HEK293 (cell line): ENCODE results near the gene PRSS33.
A peak's percentile ranks its signal among the peaks of the same experiment; 100 is the strongest.

Experiments used
- CTCF ChIA-PET: fragments of 350-600 bp; formaldehyde crosslinking; extraction: SDS; loops from one replicate; lab custom pipeline; 2021; ENCODE audit warnings: antibody characterized with exemption; lab: Yijun Ruan, JAX
- POLR2A ChIA-PET: fragments of 300-600 bp; formaldehyde crosslinking; extraction: SDS; loops from one replicate; lab custom pipeline; 2020; ENCODE audit warnings: antibody characterized with exemption, inconsistent platforms; lab: Yijun Ruan, JAX
- H3K27ac ChIP-seq: fragments of 200-500 bp; sonication (Bioruptor generic); 2 replicates; pipeline ENCODE4 v1.5.1; 2014; ENCODE audit warnings: low read depth, low read length, control low read depth, inconsistent platforms; ENCODE audit errors: extremely low read depth
- H3K36me3 ChIP-seq, 2 experiments: fragments of 200-500 bp in 1 of 2; sonication (Bioruptor generic) in 1 of 2; 1 replicate in 1 of 2; 2 replicates in 1 of 2; pipeline ENCODE4 v1.5.1; 2014 to 2017; ENCODE audit warnings: inconsistent platforms in 2 of 2, low read length in 2 of 2; ENCODE audit not compliant: control insufficient read depth in 2 of 2, insufficient read depth in 1 of 2
- H3K4me1 ChIP-seq: fragments of 200-500 bp; sonication (Bioruptor generic); 2 replicates; pipeline ENCODE4 v1.5.1; 2014; ENCODE audit warnings: mild to moderate bottlenecking, low read length, inconsistent platforms; ENCODE audit not compliant: control insufficient read depth, insufficient read depth
- H3K4me3 ChIP-seq: 2 replicates; pipeline ENCODE4 v1.5.1; 2011; ENCODE audit warnings: low read depth, mild to moderate bottlenecking, control low read depth, low read length, moderate library complexity
- H3K9me3 ChIP-seq: fragments of 200-500 bp; sonication (Bioruptor generic); 2 replicates; pipeline ENCODE4 v1.5.1; 2014; ENCODE audit warnings: low read depth, low read length, inconsistent platforms; ENCODE audit not compliant: control insufficient read depth, insufficient read depth
- GFI1B ChIP-seq: fragments of 450-650 bp; formaldehyde crosslinking; IDR thresholded peaks from 2 replicates; pipeline ENCODE4 v1.5.1; 2016; ENCODE audit warnings: missing biosample characterization, missing genetic modification characterization
- GLI4 ChIP-seq: fragments of 450-650 bp; formaldehyde crosslinking; IDR thresholded peaks from 2 replicates; pipeline ENCODE4 v1.5.1; 2016; ENCODE audit warnings: missing biosample characterization, missing genetic modification characterization
- HOXD13 ChIP-seq: sonication (generic); formaldehyde crosslinking; IDR thresholded peaks from 2 replicates; pipeline ENCODE4 v1.8.0; 2022; ENCODE audit warnings: missing genetic modification reagents, borderline replicate concordance
- SP3 ChIP-seq: fragments of 450-650 bp; formaldehyde crosslinking; IDR thresholded peaks from 2 replicates; pipeline ENCODE4 v1.5.1; 2016; ENCODE audit warnings: missing biosample characterization, missing genetic modification characterization
- ZBTB20 ChIP-seq: fragments of 450-650 bp; formaldehyde crosslinking; IDR thresholded peaks from 2 replicates; pipeline ENCODE4 v1.5.1; 2016; ENCODE audit warnings: missing biosample characterization, missing genetic modification characterization
- ZBTB48 ChIP-seq: fragments of 450-650 bp; formaldehyde crosslinking; IDR thresholded peaks from 2 replicates; pipeline ENCODE4 v1.5.1; 2016; ENCODE audit warnings: missing biosample characterization, missing genetic modification characterization
- ZEB2 ChIP-seq: fragments of 450-650 bp; formaldehyde crosslinking; IDR thresholded peaks from 2 replicates; pipeline ENCODE4 v1.5.1; 2016; ENCODE audit warnings: missing biosample characterization, missing genetic modification characterization
- ZFP3 ChIP-seq: fragments of 450-650 bp; formaldehyde crosslinking; IDR thresholded peaks from 2 replicates; pipeline ENCODE4 v1.5.1; 2016; ENCODE audit warnings: low read depth, missing biosample characterization, missing genetic modification characterization
- ZNF175 ChIP-seq: fragments of 450-650 bp; formaldehyde crosslinking; IDR thresholded peaks from 2 replicates; pipeline ENCODE4 v1.5.1; 2016; ENCODE audit warnings: missing biosample characterization, missing genetic modification characterization
- ZNF26 ChIP-seq: fragments of 450-650 bp; formaldehyde crosslinking; IDR thresholded peaks from 2 replicates; pipeline ENCODE4 v1.5.1; 2016; ENCODE audit warnings: missing biosample characterization, missing genetic modification characterization
- ZNF521 ChIP-seq: fragments of 450-650 bp; formaldehyde crosslinking; IDR thresholded peaks from 2 replicates; pipeline ENCODE4 v1.5.1; 2017; ENCODE audit warnings: missing biosample characterization, mild to moderate bottlenecking, missing genetic modification characterization
- ZNF596 ChIP-seq: fragments of 450-650 bp; IDR thresholded peaks from 2 replicates; pipeline ENCODE4 v1.5.0; 2018; ENCODE audit warnings: missing biosample characterization, mild to moderate bottlenecking, missing genetic modification characterization, moderate library complexity
- ZNF626 ChIP-seq: fragments of 450-650 bp; sonication (Bioruptor Pico); formaldehyde crosslinking; IDR thresholded peaks from 2 replicates; pipeline ENCODE4 v1.5.1; 2018; ENCODE audit warnings: missing biosample characterization, missing genetic modification characterization, inconsistent platforms
- ZNF629 ChIP-seq: fragments of 450-650 bp; formaldehyde crosslinking; IDR thresholded peaks from 2 replicates; pipeline ENCODE4 v1.5.1; 2017; ENCODE audit warnings: missing biosample characterization, missing genetic modification characterization
- ZNF658 ChIP-seq: fragments of 450-650 bp; formaldehyde crosslinking; IDR thresholded peaks from 2 replicates; pipeline ENCODE4; 2016; ENCODE audit warnings: missing biosample characterization, missing genetic modification characterization
- ZNF707 ChIP-seq: fragments of 450-650 bp; formaldehyde crosslinking; IDR thresholded peaks from 2 replicates; pipeline ENCODE4 v1.5.1; 2016; ENCODE audit warnings: missing biosample characterization, missing genetic modification characterization
- ZNF776 ChIP-seq: fragments of 450-650 bp; formaldehyde crosslinking; IDR thresholded peaks from 2 replicates; pipeline ENCODE4 v1.5.0; 2017; ENCODE audit warnings: missing biosample characterization, missing genetic modification characterization, borderline replicate concordance
- ZNF830 ChIP-seq: fragments of 450-650 bp; IDR thresholded peaks from 2 replicates; pipeline ENCODE4 v1.5.0; 2018; ENCODE audit warnings: missing biosample characterization, missing genetic modification characterization, low read depth, mild to moderate bottlenecking, moderate library complexity
- ZSCAN18 ChIP-seq: fragments of 450-650 bp; formaldehyde crosslinking; IDR thresholded peaks from 2 replicates; pipeline ENCODE4 v1.5.1; 2016; ENCODE audit warnings: missing biosample characterization, missing genetic modification characterization
- TF ChIP-seq, protein P1 (sequence below): fragments of 450-650 bp; formaldehyde crosslinking; IDR thresholded peaks from 2 replicates; pipeline ENCODE4 v1.5.1; 2016; ENCODE audit warnings: missing biosample characterization, missing genetic modification characterization
- TF ChIP-seq, protein P2 (sequence below): fragments of 450-650 bp; formaldehyde crosslinking; IDR thresholded peaks from 2 replicates; pipeline ENCODE4 v1.5.1; 2016; ENCODE audit warnings: missing biosample characterization, missing genetic modification characterization, low read depth

PRSS33 gene

DNA sequence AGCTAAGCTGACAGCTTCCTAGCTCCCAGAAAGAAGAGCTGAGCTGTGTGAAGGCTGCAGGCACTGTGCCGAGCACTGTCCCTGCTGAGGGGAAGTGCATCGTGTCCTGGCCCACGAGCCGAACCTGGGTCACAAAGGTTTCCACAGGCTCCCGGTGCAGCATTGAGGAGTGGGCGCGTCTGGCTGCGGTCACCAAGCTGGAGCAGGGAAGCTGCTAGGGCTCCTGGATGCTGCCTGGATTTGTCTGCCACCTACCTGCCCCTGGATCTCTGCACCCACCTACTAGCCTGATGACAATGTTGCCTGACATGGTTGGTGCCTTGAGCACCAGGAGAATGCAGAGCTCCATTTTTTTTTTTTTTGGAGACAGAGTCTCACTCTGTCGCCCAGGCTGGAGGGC lies 41.4 kb downstream of the PRSS33 start:
- ChIA-PET CTCF (interaction anchor here (2.0 kb wide), 1 partner anchor 122 kb away, joined by 10 read pairs; no protein-coding TSS in a partner anchor), POLR2A (interaction anchor here (0.6 kb wide), 1 partner anchor 233 kb away, joined by 3 read pairs; no protein-coding TSS in a partner anchor)
- no peaks in the 10 kb centered on the region for H3K4me1 ChIP-seq
- peaks cover 0 to 14% of the 10 kb centered on the region in 2 experiments; a peak in 2 of 3 replicates for H3K36me3 ChIP-seq
- no peaks in the 10 kb centered on the region for H3K9me3 ChIP-seq
- no peak overlapping the region for H3K27ac ChIP-seq
- no peak overlapping the region for H3K4me3 ChIP-seq
- no peak for TF ChIP-seq ZNF658 (tag by site-specific recombination)
- TF ChIP-seq ZSCAN18 (tag by site-specific recombination) = no peak

GRCh38 chr16:2745116-2745890 lies 42.1 kb downstream of the PRSS33 start:
- TF ChIP-seq ZNF626 (tag by site-specific recombination) = no peak
- no peak for TF ChIP-seq SP3 (tag by site-specific recombination)
- no peak for TF ChIP-seq ZNF175 (tag by site-specific recombination)
- no peak for TF ChIP-seq ZBTB20 (tag by site-specific recombination)
- no peak for TF ChIP-seq ZNF776
- no peak for TF ChIP-seq ZNF707
- no peak for TF ChIP-seq ZNF596
- TF ChIP-seq ZNF629 (tag by site-specific recombination) = no peak
- TF ChIP-seq ZNF26 = no peak
- no peak for TF ChIP-seq GLI4 (tag by site-specific recombination)
- TF ChIP-seq ZNF521 (tag by site-specific recombination) = no peak
- no peak for TF ChIP-seq HOXD13
- no peak for TF ChIP-seq ZBTB48 (tag by site-specific recombination)
- no peak for TF ChIP-seq ZFP3
- no peak for TF ChIP-seq ZNF830 (tag by site-specific recombination)
- no peak for TF ChIP-seq ZEB2 (tag by site-specific recombination)
- no peak for TF ChIP-seq GFI1B (tag by site-specific recombination)
- Histone ChIP-seq H3K4me3 (no peak overlapping the region), H3K9me3 (no peaks in the 10 kb centered on the region), H3K27ac (no peak overlapping the region), H3K36me3 (peaks cover 0 to 14% of the 10 kb centered on the region in 2 experiments; a peak in 2 of 3 replicates), H3K4me1 (no peaks in the 10 kb centered on the region)
- ChIA-PET CTCF (interaction anchor here (2.0 kb wide), 1 partner anchor 123 kb away, joined by 10 read pairs; no protein-coding TSS in a partner anchor), POLR2A (interaction anchor here (0.6 kb wide), 1 partner anchor 234 kb away, joined by 3 read pairs; no protein-coding TSS in a partner anchor)

GRCh38 chr16:2744711-2745110 lies 42.6 kb downstream of the PRSS33 start:
- H3K36me3 ChIP-seq = peaks cover 0 to 10% of the 10 kb centered on the region in 2 experiments; a peak in 2 of 3 replicates
- no peaks in the 10 kb centered on the region for H3K4me1 ChIP-seq
- H3K9me3 ChIP-seq = no peaks in the 10 kb centered on the region
- no peak overlapping the region for H3K4me3 ChIP-seq
- TF ChIP-seq, protein P1, sequence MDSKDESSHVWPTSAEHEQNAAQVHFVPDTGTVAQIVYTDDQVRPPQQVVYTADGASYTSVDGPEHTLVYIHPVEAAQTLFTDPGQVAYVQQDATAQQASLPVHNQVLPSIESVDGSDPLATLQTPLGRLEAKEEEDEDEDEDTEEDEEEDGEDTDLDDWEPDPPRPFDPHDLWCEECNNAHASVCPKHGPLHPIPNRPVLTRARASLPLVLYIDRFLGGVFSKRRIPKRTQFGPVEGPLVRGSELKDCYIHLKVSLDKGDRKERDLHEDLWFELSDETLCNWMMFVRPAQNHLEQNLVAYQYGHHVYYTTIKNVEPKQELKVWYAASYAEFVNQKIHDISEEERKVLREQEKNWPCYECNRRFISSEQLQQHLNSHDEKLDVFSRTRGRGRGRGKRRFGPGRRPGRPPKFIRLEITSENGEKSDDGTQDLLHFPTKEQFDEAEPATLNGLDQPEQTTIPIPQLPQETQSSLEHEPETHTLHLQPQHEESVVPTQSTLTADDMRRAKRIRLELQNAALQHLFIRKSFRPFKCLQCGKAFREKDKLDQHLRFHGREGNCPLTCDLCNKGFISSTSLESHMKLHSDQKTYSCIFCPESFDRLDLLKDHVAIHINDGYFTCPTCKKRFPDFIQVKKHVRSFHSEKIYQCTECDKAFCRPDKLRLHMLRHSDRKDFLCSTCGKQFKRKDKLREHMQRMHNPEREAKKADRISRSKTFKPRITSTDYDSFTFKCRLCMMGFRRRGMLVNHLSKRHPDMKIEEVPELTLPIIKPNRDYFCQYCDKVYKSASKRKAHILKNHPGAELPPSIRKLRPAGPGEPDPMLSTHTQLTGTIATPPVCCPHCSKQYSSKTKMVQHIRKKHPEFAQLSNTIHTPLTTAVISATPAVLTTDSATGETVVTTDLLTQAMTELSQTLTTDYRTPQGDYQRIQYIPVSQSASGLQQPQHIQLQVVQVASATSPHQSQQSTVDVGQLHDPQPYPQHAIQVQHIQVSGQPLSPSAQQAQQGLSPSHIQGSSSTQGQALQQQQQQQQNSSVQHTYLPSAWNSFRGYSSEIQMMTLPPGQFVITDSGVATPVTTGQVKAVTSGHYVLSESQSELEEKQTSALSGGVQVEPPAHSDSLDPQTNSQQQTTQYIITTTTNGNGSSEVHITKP (tag by site-specific recombination) = 0 out of 2 replicates have a peak, but pooled peaks have one; percentile 49
- TF ChIP-seq, protein P2, sequence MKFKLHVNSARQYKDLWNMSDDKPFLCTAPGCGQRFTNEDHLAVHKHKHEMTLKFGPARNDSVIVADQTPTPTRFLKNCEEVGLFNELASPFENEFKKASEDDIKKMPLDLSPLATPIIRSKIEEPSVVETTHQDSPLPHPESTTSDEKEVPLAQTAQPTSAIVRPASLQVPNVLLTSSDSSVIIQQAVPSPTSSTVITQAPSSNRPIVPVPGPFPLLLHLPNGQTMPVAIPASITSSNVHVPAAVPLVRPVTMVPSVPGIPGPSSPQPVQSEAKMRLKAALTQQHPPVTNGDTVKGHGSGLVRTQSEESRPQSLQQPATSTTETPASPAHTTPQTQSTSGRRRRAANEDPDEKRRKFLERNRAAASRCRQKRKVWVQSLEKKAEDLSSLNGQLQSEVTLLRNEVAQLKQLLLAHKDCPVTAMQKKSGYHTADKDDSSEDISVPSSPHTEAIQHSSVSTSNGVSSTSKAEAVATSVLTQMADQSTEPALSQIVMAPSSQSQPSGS (tag by site-specific recombination) = no peak
- TF ChIP-seq, all 188 proteins: peak for 1
- no peak overlapping the region for H3K27ac ChIP-seq
- ChIA-PET CTCF (interaction anchor here (2.0 kb wide), 1 partner anchor 124 kb away, joined by 10 read pairs; no protein-coding TSS in a partner anchor), POLR2A (no interaction called here)
